WTC11 (cell line): ENCODE results near the gene TSPYL2. TPM values are rescaled to one million over a fixed set of nuclear protein-coding genes. Genes with fewer than 3 reads are reported as not detected.

Source experiments
- ATAC-seq: fragments of 200-7000 bp; cut with Tn5 transposase; 2 replicates; pipeline ENCODE4 v1.10.0; 2021; ENCODE audit warnings: mild to moderate bottlenecking, moderate library complexity
- CTCF ChIA-PET: fragments of 300-600 bp; sonication (Branson Sonifier 250); formaldehyde crosslinking; loops from one replicate; lab custom pipeline; 2021; ENCODE audit warnings: antibody characterized with exemption; lab: Charles Lee
- POLR2A ChIA-PET: fragments of 350-600 bp; sonication (Branson Sonifier 250); formaldehyde crosslinking; loops from one replicate; lab custom pipeline; 2021; ENCODE audit warnings: antibody characterized with exemption; lab: Charles Lee
- DNase-seq: peaks from one replicate; pipeline ENCODE4 v3.0.0; 2021; ENCODE audit warnings: low spot score
- H3K27ac Mint-ChIP-seq: 2 replicates; pipeline ENCODE4 v1.8.0; 2021; ENCODE audit warnings: mixed read lengths
- H3K27me3 Mint-ChIP-seq: 2 replicates; pipeline ENCODE4 v1.8.0; 2021; ENCODE audit warnings: low read depth, mild to moderate bottlenecking, moderate library complexity, mixed read lengths
- H3K36me3 Mint-ChIP-seq: 2 replicates; pipeline ENCODE4 v1.8.0; 2021; ENCODE audit warnings: mixed read lengths
- H3K4me1 Mint-ChIP-seq: 2 replicates; pipeline ENCODE4 v1.8.0; 2022; ENCODE audit warnings: mixed read lengths
- H3K4me3 Mint-ChIP-seq: 2 replicates; pipeline ENCODE4 v1.8.0; 2021; ENCODE audit warnings: mild to moderate bottlenecking, moderate library complexity, mixed read lengths
- H3K9me3 Mint-ChIP-seq: 2 replicates; pipeline ENCODE4 v1.8.0; 2021; ENCODE audit warnings: mixed read lengths
- CBFB ChIP-seq: sonication (generic); formaldehyde crosslinking; IDR thresholded peaks from 2 replicates; pipeline ENCODE4 v1.8.1; 2022; ENCODE audit warnings: mild to moderate bottlenecking, low read depth, missing genetic modification reagents
- FOXP4 ChIP-seq: sonication (generic); formaldehyde crosslinking; IDR thresholded peaks from 2 replicates; pipeline ENCODE4 v1.8.0; 2022; ENCODE audit warnings: mild to moderate bottlenecking, missing genetic modification reagents
- NFE2L1 ChIP-seq: sonication (generic); formaldehyde crosslinking; IDR thresholded peaks from 2 replicates; pipeline ENCODE4 v1.8.1; 2023; ENCODE audit warnings: missing genetic modification reagents
- RELA ChIP-seq: sonication (generic); formaldehyde crosslinking; IDR thresholded peaks from 2 replicates; pipeline ENCODE4 v1.8.1; 2022; ENCODE audit warnings: missing genetic modification reagents, mild to moderate bottlenecking, borderline replicate concordance
- SMAD3 ChIP-seq: sonication (generic); formaldehyde crosslinking; IDR thresholded peaks from 2 replicates; pipeline ENCODE4 v1.8.0; 2022; ENCODE audit warnings: missing genetic modification reagents, mild to moderate bottlenecking, borderline replicate concordance
- SP1 ChIP-seq: sonication (generic); formaldehyde crosslinking; conservative IDR thresholded peaks from 2 replicates; pipeline ENCODE4 v1.8.1; 2022; ENCODE audit warnings: missing genetic modification reagents
- ZNF121 ChIP-seq: sonication (generic); formaldehyde crosslinking; IDR thresholded peaks from 2 replicates; pipeline ENCODE4 v1.8.0; 2023; ENCODE audit warnings: missing genetic modification reagents
- ZNF263 ChIP-seq: sonication (generic); formaldehyde crosslinking; IDR thresholded peaks from 2 replicates; pipeline ENCODE4 v1.8.1; 2022; ENCODE audit warnings: low read depth, mild to moderate bottlenecking, moderate library complexity, missing genetic modification reagents
- ZNF281 ChIP-seq: sonication (generic); formaldehyde crosslinking; IDR thresholded peaks from 2 replicates; pipeline ENCODE4 v1.8.0; 2023; ENCODE audit warnings: mild to moderate bottlenecking, missing genetic modification reagents
- ZNF425 ChIP-seq: fragments of 250-450 bp; sonication (Bioruptor Pico); conservative IDR thresholded peaks from 2 replicates; pipeline ENCODE4 v1.9.0; 2021; ENCODE audit warnings: mild to moderate bottlenecking
- total RNA-seq: library from RNA; stranded (reverse); gene quantifications from 3 replicates; pipeline ENCODE4 v1.2.3, GENCODE V29; 2021
- TF ChIP-seq, protein P1 (sequence below): fragments of 250-450 bp; sonication (Bioruptor Pico); IDR thresholded peaks from 2 replicates; pipeline ENCODE4 v1.9.0; 2021; ENCODE audit warnings: mild to moderate bottlenecking, borderline replicate concordance
- TF ChIP-seq, protein P2 (sequence below): sonication (generic); formaldehyde crosslinking; IDR thresholded peaks from 2 replicates; pipeline ENCODE4 v1.8.1; 2023; ENCODE audit warnings: mild to moderate bottlenecking, missing genetic modification reagents
- TF ChIP-seq, protein P3 (sequence below): sonication (generic); formaldehyde crosslinking; IDR thresholded peaks from 2 replicates; pipeline ENCODE4 v1.8.1; 2023; ENCODE audit warnings: mild to moderate bottlenecking, missing genetic modification reagents, moderate library complexity
- TF ChIP-seq, protein P4 (sequence below): sonication (generic); formaldehyde crosslinking; IDR thresholded peaks from 2 replicates; pipeline ENCODE4 v1.8.1; 2023; ENCODE audit warnings: mild to moderate bottlenecking, missing genetic modification reagents, borderline replicate concordance

The TSPYL2 gene
- total RNA-seq, 1 experiment from 2014 or later, result 14.6 TPM

DNA sequence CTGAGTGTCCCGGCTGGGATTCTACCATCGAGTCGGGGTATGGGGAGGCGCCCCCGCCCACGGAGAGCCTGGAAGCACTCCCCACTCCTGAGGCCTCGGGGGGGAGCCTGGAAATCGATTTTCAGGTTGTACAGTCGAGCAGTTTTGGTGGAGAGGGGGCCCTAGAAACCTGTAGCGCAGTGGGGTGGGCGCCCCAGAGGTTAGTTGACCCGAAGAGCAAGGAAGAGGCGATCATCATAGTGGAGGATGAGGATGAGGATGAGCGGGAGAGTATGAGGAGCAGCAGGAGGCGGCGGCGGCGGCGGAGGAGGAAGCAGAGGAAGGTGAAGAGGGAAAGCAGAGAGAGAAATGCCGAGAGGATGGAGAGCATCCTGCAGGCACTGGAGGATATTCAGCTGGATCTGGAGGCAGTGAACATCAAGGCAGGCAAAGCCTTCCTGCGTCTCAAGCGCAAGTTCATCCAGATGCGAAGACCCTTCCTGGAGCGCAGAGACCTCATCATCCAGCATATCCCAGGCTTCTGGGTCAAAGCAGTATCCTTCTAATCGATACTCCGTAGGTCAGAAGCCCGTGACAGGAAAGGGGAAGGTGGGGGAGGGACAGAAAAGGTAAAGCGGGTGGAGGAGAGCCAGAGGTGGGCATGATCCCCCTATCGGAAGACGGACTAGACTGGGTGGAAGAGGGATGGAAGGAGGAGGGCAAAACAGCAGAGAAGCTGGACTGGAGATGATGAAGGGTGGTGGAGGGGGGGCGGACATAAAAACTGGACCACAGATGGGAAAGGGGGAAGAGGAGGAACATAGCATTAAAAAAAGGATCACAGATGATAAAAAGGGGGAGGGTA, 828 bp downstream of the TSPYL2 start:
- Mint-ChIP-seq H3K9me3 (no peaks in the 10 kb centered on the region), H3K4me1 (peaks cover 19% of the 10 kb centered on the region), H3K27me3 (peaks cover 5% of the 10 kb centered on the region; the same call in 1 of the 2 replicates), H3K4me3 (peak overlapping the region; percentile 88)
- CTCF ChIA-PET, result no interaction called here
- POLR2A ChIA-PET, result interaction anchor here (0.6 to 1.2 kb wide), 3 partner anchors 10 to 144 kb away, joined by 3 read pairs; partner anchors contain the start of gene KANTR
- no peak for TF ChIP-seq RELA (CRISPR knock-in tag)
- no peak for TF ChIP-seq SP1
- no peak for TF ChIP-seq FOXP4 (CRISPR knock-in tag)
- no peak for TF ChIP-seq ZNF281 (CRISPR knock-in tag)
- no peak for TF ChIP-seq CBFB
- TF ChIP-seq NFE2L1 (CRISPR knock-in tag), result no peak
- TF ChIP-seq, all 79 proteins: peak for 0
- ATAC-seq (no peak), DNase-seq (no peak)
- no peak overlapping the region for H3K27ac Mint-ChIP-seq
- peaks cover 21% of the 10 kb centered on the region for H3K36me3 Mint-ChIP-seq

- DNase-seq, result no peak
- POLR2A ChIA-PET, result no interaction called here
- peaks cover 21% of the 10 kb centered on the region for H3K36me3 Mint-ChIP-seq
- peaks cover 5% of the 10 kb centered on the region; the same call in 1 of the 2 replicates for H3K27me3 Mint-ChIP-seq
- ATAC-seq, result no peak
- no peaks in the 10 kb centered on the region for H3K9me3 Mint-ChIP-seq
- H3K4me1 Mint-ChIP-seq, result peaks cover 24% of the 10 kb centered on the region
- H3K4me3 Mint-ChIP-seq, result peak overlapping the region; percentile 88; the same call in 1 of the 2 replicates
- H3K27ac Mint-ChIP-seq, result no peak overlapping the region
- CTCF ChIA-PET, result no interaction called here
- TF ChIP-seq ZNF425 (CRISPR knock-in tag) (no peak), SMAD3 (no peak), CBFB (no peak), ZNF263 (CRISPR knock-in tag) (no peak), ZNF121 (no peak)
- TF ChIP-seq, protein P1, sequence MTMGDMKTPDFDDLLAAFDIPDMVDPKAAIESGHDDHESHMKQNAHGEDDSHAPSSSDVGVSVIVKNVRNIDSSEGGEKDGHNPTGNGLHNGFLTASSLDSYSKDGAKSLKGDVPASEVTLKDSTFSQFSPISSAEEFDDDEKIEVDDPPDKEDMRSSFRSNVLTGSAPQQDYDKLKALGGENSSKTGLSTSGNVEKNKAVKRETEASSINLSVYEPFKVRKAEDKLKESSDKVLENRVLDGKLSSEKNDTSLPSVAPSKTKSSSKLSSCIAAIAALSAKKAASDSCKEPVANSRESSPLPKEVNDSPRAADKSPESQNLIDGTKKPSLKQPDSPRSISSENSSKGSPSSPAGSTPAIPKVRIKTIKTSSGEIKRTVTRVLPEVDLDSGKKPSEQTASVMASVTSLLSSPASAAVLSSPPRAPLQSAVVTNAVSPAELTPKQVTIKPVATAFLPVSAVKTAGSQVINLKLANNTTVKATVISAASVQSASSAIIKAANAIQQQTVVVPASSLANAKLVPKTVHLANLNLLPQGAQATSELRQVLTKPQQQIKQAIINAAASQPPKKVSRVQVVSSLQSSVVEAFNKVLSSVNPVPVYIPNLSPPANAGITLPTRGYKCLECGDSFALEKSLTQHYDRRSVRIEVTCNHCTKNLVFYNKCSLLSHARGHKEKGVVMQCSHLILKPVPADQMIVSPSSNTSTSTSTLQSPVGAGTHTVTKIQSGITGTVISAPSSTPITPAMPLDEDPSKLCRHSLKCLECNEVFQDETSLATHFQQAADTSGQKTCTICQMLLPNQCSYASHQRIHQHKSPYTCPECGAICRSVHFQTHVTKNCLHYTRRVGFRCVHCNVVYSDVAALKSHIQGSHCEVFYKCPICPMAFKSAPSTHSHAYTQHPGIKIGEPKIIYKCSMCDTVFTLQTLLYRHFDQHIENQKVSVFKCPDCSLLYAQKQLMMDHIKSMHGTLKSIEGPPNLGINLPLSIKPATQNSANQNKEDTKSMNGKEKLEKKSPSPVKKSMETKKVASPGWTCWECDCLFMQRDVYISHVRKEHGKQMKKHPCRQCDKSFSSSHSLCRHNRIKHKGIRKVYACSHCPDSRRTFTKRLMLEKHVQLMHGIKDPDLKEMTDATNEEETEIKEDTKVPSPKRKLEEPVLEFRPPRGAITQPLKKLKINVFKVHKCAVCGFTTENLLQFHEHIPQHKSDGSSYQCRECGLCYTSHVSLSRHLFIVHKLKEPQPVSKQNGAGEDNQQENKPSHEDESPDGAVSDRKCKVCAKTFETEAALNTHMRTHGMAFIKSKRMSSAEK (CRISPR knock-in tag), result no peak
- TF ChIP-seq, protein P2, sequence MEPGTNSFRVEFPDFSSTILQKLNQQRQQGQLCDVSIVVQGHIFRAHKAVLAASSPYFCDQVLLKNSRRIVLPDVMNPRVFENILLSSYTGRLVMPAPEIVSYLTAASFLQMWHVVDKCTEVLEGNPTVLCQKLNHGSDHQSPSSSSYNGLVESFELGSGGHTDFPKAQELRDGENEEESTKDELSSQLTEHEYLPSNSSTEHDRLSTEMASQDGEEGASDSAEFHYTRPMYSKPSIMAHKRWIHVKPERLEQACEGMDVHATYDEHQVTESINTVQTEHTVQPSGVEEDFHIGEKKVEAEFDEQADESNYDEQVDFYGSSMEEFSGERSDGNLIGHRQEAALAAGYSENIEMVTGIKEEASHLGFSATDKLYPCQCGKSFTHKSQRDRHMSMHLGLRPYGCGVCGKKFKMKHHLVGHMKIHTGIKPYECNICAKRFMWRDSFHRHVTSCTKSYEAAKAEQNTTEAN (CRISPR knock-in tag), result no peak
- TF ChIP-seq, protein P3, sequence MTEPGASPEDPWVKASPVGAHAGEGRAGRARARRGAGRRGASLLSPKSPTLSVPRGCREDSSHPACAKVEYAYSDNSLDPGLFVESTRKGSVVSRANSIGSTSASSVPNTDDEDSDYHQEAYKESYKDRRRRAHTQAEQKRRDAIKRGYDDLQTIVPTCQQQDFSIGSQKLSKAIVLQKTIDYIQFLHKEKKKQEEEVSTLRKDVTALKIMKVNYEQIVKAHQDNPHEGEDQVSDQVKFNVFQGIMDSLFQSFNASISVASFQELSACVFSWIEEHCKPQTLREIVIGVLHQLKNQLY, result no peak
- TF ChIP-seq, protein P4, sequence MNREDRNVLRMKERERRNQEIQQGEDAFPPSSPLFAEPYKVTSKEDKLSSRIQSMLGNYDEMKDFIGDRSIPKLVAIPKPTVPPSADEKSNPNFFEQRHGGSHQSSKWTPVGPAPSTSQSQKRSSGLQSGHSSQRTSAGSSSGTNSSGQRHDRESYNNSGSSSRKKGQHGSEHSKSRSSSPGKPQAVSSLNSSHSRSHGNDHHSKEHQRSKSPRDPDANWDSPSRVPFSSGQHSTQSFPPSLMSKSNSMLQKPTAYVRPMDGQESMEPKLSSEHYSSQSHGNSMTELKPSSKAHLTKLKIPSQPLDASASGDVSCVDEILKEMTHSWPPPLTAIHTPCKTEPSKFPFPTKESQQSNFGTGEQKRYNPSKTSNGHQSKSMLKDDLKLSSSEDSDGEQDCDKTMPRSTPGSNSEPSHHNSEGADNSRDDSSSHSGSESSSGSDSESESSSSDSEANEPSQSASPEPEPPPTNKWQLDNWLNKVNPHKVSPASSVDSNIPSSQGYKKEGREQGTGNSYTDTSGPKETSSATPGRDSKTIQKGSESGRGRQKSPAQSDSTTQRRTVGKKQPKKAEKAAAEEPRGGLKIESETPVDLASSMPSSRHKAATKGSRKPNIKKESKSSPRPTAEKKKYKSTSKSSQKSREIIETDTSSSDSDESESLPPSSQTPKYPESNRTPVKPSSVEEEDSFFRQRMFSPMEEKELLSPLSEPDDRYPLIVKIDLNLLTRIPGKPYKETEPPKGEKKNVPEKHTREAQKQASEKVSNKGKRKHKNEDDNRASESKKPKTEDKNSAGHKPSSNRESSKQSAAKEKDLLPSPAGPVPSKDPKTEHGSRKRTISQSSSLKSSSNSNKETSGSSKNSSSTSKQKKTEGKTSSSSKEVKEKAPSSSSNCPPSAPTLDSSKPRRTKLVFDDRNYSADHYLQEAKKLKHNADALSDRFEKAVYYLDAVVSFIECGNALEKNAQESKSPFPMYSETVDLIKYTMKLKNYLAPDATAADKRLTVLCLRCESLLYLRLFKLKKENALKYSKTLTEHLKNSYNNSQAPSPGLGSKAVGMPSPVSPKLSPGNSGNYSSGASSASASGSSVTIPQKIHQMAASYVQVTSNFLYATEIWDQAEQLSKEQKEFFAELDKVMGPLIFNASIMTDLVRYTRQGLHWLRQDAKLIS (CRISPR knock-in tag), result no peak
Observed at GRCh38 chrX:53084043-53084570, 1.9 kb downstream of the TSPYL2 start.
